HG03097 (cell line): Measurements from ENCODE around the gene IRF2BPL.
"Not testable (repeated sequence)": the region's sequence is repeated elsewhere in the genome, so short reads cannot be mapped to it uniquely, and the experiment has no call there.

Experiments used
- ATAC-seq: cut with Tn5 transposase; IDR thresholded peaks from one replicate; pipeline ENCODE4 v1.9.1; 2021; ENCODE audit not compliant: unreplicated experiment, low FRiP score

Gene IRF2BPL

GRCh38 chr14:77036484-77037214 lies 8.1 kb upstream of the IRF2BPL start:
- ATAC-seq = no peak

- no peak for ATAC-seq
These were observed 6.8 kb upstream of the IRF2BPL start for GRCh38 chr14:77035267-77035666.

DNA sequence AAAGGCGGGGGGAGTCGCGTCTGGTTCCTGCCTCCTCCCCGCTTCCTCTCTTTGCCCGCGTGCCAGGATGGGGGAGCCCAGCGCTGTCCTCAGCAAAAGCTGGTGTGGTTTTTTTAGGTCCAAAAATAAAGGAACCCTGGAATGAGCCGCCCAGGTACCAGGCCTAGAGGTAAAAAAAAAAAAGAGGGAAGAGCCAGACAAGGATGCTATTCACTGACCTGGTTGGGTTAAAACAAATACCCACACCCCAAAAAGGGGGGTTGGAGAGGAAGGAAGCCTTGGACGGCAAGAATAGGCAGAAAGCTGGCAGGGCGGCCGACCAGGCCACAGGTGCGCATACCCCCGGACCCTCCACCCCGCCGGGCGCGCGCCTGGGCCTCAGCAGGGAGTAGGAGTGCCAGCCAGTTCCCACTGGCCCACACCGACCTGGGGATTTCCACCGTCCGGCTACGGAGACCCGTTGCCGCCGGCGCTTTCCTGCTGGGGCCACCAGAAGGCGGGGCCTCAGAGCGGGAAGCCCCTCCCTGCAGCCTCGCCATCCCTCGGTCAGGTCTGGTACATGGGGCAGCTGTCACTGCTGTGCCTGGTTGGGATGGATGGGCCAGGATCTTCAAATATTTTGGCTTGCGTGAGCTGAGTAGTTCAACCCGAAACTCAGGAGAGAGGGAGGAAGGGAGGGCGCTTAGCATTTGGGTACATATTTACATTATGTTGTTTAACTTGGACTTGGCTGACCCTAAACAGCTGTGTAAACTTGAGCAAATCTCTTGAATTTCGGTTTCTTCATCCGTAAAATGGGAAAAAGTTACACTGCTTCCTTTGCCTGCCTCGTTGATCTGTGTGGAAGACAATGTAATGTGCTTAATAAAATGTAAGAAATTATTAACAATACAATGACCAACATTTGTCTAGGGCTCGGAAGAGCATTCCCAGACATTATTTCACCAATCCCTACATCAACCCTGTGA lies 5.4 kb upstream of the IRF2BPL start:
- ATAC-seq = peak; percentile 67

DNA sequence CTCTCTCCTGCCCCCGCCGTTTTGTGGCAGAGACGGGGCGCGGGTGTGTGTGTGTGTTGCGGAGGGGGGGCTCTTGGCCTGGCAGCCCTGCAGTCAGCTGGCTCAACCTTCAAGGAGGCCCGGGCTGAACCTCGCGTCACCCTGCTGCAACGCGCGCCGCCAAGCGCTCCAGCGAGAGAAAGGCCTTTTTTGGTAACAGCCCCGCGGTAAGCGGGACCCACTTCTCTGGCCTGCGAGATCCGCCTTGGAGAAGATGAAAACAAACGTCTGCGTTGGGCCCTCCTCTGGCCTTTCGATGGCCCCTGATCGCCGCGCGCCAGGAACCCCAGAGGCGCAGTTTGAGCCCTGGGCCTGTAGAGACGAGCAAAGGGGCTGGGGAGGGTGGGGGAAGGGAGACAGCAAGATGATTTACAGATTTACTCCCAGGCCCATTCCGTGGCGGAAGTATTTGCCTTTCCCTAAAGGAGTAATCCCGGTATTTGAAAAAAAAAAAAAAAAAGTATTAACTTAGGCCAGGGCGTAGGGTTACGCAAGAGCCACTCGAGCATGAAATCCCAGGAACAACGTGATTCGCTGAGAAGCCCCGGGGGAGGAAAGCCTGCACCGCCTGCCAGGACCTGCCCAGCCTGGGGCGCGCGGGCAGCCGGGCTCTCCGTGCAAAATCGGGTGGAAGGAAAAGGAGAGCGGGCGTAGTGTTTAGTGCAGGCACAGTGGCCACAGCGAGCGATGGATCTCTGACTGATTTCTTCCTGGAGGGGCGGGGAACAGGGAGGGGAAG lies 4.5 kb upstream of the IRF2BPL start:
- ATAC-seq = no peak

DNA sequence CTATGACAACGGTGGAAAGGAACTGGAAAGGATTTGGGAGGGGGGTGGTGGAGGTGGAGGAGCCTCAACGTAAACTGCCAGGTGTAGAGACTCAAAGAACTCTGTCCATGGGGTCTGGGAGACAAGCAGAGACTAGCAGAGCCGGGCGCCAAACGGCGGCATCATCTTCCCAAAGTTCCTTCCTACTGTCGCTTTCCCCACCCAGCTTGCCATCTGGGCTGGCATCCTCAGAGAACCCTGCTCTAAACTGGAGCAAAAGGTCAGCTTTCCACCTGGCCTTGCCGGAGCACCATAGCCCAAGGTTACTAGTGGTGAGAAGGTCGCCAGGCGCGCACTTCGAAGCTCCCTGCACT lies 4.0 kb upstream of the IRF2BPL start:
- no peak for ATAC-seq

DNA sequence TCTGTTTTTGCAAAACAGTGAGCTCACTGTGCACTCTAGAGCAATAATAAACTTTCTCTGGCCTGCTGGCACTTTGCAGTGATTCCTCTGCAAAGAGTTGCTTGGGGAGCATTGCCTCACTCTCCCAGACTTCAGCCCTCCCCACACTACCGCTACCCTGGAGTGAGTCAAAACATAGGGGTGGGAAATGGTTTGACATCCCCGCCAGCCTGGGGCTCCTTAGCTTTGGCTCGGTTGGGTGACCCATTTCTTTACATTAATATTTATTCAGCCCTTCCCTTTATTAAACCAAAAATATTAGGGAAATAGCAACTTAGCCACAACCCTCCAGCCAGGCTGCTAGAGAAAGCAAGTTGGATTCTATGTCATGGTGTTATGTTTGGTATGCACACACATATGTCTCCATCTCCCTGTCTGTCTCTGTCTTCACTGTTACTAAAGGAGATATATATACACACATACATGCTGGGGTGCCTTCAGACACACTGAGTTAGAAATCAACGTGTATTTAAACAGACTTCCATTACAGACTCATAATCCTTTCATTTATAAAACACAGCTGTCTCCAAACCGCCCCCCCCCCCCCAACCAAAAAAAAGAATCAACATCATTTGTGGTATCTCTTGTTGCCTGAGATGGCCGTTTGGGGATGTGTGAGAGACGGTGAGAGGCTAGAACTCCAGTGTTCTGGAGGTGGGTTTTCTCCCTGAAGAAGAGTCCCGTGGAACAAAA lies 3.4 kb upstream of the IRF2BPL start:
- ATAC-seq = no peak

DNA sequence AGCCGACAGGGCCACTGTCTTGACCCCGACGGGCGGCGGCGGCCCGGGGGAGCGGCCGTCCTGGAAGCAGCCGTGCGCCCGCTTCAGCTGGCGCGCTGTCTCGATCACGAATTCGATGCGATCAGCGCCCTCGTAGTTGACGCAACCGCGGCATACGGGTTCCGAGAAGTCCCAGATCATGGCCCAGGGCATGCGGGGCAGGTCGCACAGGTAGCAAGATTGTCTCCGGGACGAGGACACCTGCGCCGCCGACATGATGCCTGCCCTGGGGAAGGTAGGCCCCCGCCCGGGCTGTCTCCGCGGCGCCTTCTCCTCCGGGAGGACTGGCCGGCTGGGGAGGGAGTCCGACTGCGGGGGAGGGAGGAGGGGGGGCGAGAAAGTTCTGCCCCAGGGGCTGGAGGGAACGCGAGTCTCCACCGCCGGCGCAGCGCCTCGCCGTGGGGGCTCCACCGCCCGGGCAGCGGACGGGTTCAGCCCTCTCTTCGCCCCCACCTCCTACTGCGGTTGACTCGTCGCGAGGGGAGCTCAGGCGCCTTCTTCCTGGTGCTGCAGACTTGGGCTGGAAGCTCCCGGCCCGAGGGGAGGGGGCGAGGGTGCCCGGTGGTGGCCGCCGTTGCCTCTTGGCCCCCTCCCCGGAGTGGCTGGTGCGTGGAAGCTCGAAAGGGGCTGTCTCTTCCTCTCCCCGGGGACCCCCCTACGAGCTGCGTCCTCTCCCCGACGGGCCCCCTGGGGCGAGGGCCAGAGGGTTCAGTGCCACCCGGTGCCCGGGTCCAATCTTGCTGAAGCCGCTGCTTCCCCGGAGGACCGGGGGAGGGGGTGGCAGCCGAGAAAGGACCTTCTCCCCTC lies 747 bp downstream of the IRF2BPL start:
- ATAC-seq = peak; percentile 14

- ATAC-seq = peak; percentile 12
These were observed 1.5 kb downstream of the IRF2BPL start for GRCh38 chr14:77026930-77027537.

DNA sequence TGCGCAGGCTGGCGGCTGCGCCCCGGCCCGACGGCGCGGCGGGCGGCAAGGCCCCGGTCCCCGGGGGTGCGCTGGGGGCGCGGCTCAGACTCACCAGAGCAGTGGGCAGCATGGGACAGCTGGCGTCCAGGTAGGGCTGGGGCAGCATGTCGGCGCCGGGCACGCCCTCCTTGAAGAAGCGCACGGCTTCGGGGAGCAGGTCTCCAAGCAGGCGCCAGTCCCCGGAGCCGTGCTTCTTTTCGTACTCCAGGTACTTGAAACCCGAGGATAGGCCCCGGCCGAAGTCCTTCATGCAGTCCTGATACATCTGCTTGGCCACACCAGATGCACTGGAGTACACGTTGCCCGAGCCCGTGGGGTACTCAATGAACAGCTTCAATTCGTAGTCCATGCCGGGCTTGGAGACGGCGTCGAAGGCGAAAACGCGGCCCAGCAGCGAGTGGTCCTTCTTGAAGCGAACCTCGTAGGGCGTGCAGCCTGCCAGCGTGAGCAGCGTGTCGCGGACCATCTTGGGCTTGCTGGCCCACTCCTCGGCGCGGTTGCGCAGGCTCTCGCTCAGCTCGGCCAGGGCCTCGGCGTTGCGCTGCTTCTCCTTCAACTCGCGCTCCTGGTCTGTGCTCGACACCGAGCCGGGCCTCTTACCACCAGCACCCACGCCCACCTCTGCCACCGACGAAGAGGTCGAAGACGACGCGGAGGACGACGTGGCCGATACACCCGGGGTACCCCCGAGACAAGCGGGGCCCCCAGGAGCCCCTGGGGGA lies 2.2 kb downstream of the IRF2BPL start:
- ATAC-seq = no peak

DNA sequence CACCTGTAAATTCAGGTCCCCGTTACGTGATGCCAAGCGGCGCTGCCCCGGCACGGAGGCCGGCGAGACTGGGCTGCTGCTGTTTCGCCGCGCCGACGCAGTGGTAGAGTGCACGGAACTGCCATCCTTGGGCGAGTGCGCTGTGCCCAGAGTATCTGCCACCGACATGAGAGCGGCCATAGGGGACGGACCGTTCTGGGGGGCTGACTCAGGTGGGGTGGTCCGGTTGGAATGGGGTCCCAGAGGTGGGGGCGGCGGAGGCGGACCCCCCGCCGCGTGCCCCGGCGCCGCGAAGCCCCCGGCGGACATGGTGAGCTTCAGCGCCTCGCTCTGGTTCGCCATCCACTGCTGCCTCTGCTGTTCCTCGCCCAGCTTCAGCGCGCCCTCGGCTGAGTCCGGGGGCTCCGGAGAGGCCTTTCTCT lies 2.8 kb downstream of the IRF2BPL start:
- ATAC-seq = no peak

DNA sequence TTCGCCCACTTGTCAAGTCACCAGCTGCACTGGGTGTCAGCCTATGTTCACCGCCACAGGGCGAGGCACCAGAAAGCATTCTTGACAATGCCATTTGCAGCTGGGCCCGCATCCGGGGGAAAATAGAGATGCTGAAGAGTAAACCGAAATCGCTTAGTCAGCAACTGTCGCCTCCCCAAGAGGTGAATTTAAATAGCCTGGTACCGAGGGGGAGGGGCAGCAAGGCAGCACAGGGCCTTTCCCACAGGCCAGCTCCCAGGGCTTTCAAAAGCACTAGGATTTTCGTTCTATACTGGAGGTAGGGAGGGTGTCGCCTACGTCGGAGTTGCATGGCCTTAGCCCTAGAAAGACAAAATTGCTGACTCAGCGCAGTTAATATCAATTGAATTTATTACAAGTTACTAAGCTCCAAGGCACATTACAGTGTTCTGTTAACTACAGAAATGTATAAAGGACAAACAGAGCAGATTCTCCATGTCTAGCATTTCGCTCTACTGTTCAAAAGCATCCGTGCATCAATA lies 4.3 kb downstream of the IRF2BPL start:
- no peak for ATAC-seq

DNA sequence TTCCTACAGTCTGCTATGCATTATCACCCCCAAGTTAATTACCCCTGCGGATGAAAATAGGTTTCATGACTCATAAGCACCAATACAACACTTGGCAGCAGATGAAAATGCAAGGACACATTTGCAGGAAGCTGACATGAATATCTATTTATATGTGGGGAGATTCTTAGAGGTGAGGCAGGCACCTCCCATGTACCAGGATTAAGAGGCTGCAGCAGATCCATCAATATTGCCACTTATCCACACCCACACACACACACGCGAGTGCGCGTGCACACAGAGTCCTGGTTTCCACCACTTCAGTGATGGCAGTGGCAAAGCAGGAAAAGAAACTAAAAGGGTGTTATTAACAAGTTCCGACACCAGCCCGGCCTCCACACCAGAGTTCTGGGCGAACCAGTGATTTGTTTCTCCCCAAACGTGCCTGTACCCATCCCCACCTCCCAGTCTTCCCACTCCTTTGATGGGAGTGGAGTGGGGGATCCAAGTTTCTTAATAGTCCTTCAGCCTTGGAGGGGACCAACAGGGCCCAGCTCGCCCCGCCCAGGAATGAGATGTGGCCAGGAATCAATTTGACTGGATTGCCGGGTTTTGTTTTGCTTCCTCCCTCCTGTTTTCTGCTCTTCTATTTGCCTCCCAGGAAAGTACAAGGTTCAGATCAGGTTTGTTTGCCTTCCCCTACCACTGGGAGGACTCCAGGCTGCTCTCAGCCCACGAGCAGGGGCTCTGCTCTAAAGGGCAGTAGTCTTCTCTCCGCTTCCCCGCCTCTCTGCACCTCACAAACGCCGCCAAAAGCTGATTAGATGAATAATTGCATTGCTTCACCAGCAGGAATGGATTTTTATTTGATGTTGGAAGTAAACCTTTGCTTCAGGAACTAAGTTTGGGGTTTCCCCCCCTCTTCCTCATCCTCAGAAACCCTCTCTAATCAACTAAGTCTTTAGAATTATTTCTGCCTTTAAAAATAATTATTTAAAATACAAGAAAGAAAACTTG lies 5.2 kb downstream of the IRF2BPL start:
- no peak for ATAC-seq

DNA sequence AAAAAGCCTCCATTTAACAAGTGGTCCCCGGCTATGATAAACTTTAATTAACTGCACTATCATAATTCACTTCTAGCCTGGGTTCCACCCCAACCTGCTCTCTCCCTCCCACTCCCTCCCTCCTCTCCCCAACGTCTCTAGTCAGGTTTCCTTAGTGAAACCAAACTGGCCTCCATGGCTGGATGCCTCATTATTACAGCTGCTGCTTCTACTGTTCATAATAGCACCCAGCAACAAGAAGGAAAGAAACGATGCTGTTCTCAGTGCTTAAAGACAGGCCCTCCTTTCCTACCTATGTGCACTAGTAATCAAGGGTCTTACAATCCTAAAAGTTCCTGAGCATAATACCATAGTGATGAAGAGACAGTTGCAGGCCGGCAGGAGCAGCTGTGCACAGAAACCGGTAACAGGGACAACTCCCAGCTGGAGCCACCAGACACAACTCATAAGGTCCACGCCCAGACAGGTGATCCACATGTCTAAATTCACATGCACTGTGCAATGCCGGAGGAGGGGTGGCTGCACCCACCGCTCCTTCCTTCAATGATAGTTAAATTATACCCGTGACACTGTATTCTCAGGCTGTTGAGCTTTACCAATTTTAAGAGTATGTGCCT lies 6.2 kb downstream of the IRF2BPL start:
- no peak for ATAC-seq

DNA sequence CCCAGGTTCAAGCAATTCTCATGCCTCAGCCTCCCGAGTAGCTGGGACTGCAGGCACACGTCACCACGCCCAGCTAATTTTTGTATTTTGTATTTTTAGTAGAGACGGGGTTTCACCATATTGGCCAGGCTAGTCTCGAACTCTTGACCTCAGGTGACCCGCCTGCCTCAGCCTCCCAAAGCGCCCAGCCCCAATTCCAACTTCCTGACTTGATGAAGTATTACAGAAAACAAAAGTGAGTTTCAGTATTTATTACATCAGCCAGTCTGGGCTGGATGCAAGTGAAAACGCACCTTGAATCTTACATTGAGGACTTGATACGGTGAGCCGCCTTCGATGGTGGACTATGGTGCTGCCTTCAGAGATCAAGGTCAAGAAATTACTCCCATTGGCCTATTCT lies 7.1 kb downstream of the IRF2BPL start:
- ATAC-seq = not testable (repeated sequence)

DNA sequence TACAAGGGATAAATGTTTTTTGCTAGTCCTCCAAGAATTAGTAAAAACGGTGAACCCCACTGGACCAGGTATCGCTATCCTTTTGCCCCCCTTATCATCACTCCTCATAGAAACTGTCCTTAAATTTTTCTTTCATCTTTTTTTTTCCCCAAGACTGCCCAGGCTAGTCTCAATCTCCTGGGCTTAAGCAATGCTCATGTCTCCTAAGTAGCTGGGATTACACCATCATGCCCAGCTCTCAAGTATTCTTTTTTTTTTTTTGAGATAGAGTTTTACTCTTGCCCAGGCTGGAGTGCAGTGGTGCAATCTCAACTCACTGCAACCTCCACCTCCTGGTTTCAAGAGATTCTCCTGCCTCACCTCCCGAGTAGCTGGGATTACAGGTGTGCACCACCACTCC lies 9.7 kb downstream of the IRF2BPL start:
- no peak for ATAC-seq

GRCh38 chr14:77017666-77018065 lies 10.8 kb downstream of the IRF2BPL start:
- no peak for ATAC-seq
